A549 (cell line): ENCODE results near the gene PNMA1. TPM values are rescaled to one million over a fixed set of nuclear protein-coding genes. Genes with fewer than 3 reads are reported as not detected.

Source experiments
- ATAC-seq, 2 experiments: fragments of 200-7000 bp in 1 of 2; fragments of >200 bp in 1 of 2; cut with Nextera tagmentation in 1 of 2; cut with Tn5 transposase in 1 of 2; 3 replicates each; pipeline versions ENCODE4 v1.8.0 to v1.9.1; 2018 to 2020; ENCODE audit warnings: mild to moderate bottlenecking in 1 of 2, moderate library complexity in 1 of 2
- CTCF ChIA-PET: fragments of 300-600 bp; sonication (Branson Sonifier 250); formaldehyde crosslinking; extraction: SDS; loops from one replicate; lab custom pipeline; 2021; ENCODE audit warnings: antibody characterized with exemption, inconsistent platforms; lab: Yijun Ruan, JAX
- POLR2A ChIA-PET: fragments of 350-600 bp; formaldehyde crosslinking; extraction: SDS; loops from one replicate; lab custom pipeline; 2021; ENCODE audit warnings: antibody characterized with exemption, inconsistent platforms; lab: Yijun Ruan, JAX
- DNase-seq, 2 experiments: peaks; one replicate each; pipeline versions ENCODE4 v3.0.0 to v3.0.0-alpha.2; 2011 to 2016; ENCODE audit warnings: low read depth in 1 of 2, low spot score in 1 of 2
- FAIRE-seq: peaks from 2 replicates; lab custom pipeline; 2011; peaks lifted over from hg19 to GRCh38; lab: Jason Lieb, UNC
- H3K27ac ChIP-seq, 2 experiments: fragments of >200 bp; sonication (Bioruptor Twin); formaldehyde crosslinking; 3 replicates each; pipeline ENCODE4 v1.5.1; 2016 to 2017
- H3K4me1 ChIP-seq: fragments of >200 bp; sonication (Bioruptor Twin); formaldehyde crosslinking; 3 replicates; pipeline ENCODE4 v1.6.1; 2016
- H3K4me2 ChIP-seq: fragments of >200 bp; sonication (Bioruptor Twin); formaldehyde crosslinking; 3 replicates; pipeline ENCODE4 v1.6.1; 2016
- H3K4me3 ChIP-seq: fragments of >200 bp; sonication (Bioruptor Twin); formaldehyde crosslinking; 3 replicates; pipeline ENCODE4 v1.5.1; 2016
- H3K9me3 ChIP-seq: fragments of >200 bp; sonication (Bioruptor Twin); formaldehyde crosslinking; 3 replicates; pipeline ENCODE4 v1.6.1; 2016
- BCL3 ChIP-seq: fragments of >200 bp; sonication (Bioruptor Twin); formaldehyde crosslinking; IDR thresholded peaks from 3 replicates; pipeline ENCODE4 v1.6.1; 2016
- EP300 ChIP-seq, 2 experiments: fragments of >200 bp; sonication (Bioruptor Twin); formaldehyde crosslinking; IDR thresholded peaks; 2 replicates in 1 of 2; 3 replicates in 1 of 2; pipeline ENCODE4 v1.6.1; 2016 to 2017
- ESRRA ChIP-seq: fragments of 150-350 bp; IDR thresholded peaks from 2 replicates; pipeline ENCODE4 v1.6.1; 2014; ENCODE audit warnings: mild to moderate bottlenecking, low read length, borderline replicate concordance
- FOXS1 ChIP-seq: fragments of 250-450 bp; sonication (Bioruptor Pico); IDR thresholded peaks from 2 replicates; pipeline ENCODE4 v1.5.0; 2020; ENCODE audit warnings: mild to moderate bottlenecking, moderate library complexity
- MYC ChIP-seq: IDR thresholded peaks from 2 replicates; pipeline ENCODE4 v1.6.1; 2012; ENCODE audit warnings: mild to moderate bottlenecking, inconsistent platforms, low read length, improper control_type of control experiment, borderline replicate concordance
- NFE2L2 ChIP-seq: fragments of 150-350 bp; conservative IDR thresholded peaks from 2 replicates; pipeline ENCODE4 v1.6.1; 2014; ENCODE audit warnings: low read length
- NR3C1 ChIP-seq: fragments of >200 bp; sonication (Bioruptor Twin); formaldehyde crosslinking; IDR thresholded peaks from 3 replicates; pipeline ENCODE4 v1.6.1; 2017
- PHF8 ChIP-seq: fragments of 200-600 bp; sonication (generic); IDR thresholded peaks from 2 replicates; pipeline ENCODE4 v1.6.1; 2016; ENCODE audit warnings: low read depth, mild to moderate bottlenecking, antibody characterized with exemption, moderate library complexity, borderline replicate concordance
- POLR2A ChIP-seq: IDR thresholded peaks from 2 replicates; pipeline ENCODE4 v1.6.1; 2012; ENCODE audit warnings: mild to moderate bottlenecking, low read length
- REST ChIP-seq: fragments of 200-600 bp; sonication (generic); IDR thresholded peaks from 2 replicates; pipeline ENCODE4 v1.6.1; 2016; ENCODE audit warnings: antibody characterized with exemption, mild to moderate bottlenecking, moderate library complexity
- RNF2 ChIP-seq: fragments of 200-600 bp; sonication (generic); IDR thresholded peaks from 2 replicates; pipeline ENCODE4 v1.6.1; 2016; ENCODE audit warnings: low read depth, mild to moderate bottlenecking, antibody characterized with exemption, moderate library complexity, borderline replicate concordance
- TP53 ChIP-seq: fragments of 250-450 bp; sonication (Bioruptor Pico); IDR thresholded peaks from 2 replicates; pipeline ENCODE4 v1.5.0; 2021; ENCODE audit warnings: mild to moderate bottlenecking, moderate library complexity
- USF2 ChIP-seq: fragments of 450-650 bp; IDR thresholded peaks from 2 replicates; pipeline ENCODE4 v1.6.1; 2014; ENCODE audit warnings: antibody characterized with exemption
- ZSCAN20 ChIP-seq: fragments of 250-450 bp; sonication (Bioruptor Pico); IDR thresholded peaks from 2 replicates; pipeline ENCODE4 v1.8.0; 2022; ENCODE audit warnings: mild to moderate bottlenecking, moderate library complexity
- WGBS: methylation state at CpG from one replicate; pipeline ENCODE4 v1.1.6; 2017; ENCODE audit errors: missing lambda C conversion rate; 5-methylcytosine and 5-hydroxymethylcytosine counted together
- polyA plus RNA-seq, 4 experiments: library from polyadenylated mRNA; depleted of rRNA in 3 of 4; stranded (reverse); fragments of >200 nt; fragmentation: RNase III in 1 of 4; extraction: RNeasy Plus Mini Kit Qiagen cat#74134 plus additional on column Dnase treatment in 1 of 4; gene quantifications; 2 replicates in 3 of 4; 3 replicates in 1 of 4; pipeline ENCODE4 v1.2.3, GENCODE V29; 2011 to 2017
- TF ChIP-seq, protein P1 (sequence below): fragments of 150-350 bp; IDR thresholded peaks from 2 replicates; pipeline ENCODE4 v1.6.1; 2014; ENCODE audit warnings: low read depth, mild to moderate bottlenecking, low read length
- TF ChIP-seq, protein P2 (sequence below): IDR thresholded peaks from 2 replicates; pipeline ENCODE4 v1.6.1; 2012; ENCODE audit warnings: low read depth, borderline replicate concordance

Gene PNMA1
- polyA plus RNA-seq, 2 of the 4 experiments (the other 2 are of a cell fraction), result 21.2 to 47.3 TPM

DNA sequence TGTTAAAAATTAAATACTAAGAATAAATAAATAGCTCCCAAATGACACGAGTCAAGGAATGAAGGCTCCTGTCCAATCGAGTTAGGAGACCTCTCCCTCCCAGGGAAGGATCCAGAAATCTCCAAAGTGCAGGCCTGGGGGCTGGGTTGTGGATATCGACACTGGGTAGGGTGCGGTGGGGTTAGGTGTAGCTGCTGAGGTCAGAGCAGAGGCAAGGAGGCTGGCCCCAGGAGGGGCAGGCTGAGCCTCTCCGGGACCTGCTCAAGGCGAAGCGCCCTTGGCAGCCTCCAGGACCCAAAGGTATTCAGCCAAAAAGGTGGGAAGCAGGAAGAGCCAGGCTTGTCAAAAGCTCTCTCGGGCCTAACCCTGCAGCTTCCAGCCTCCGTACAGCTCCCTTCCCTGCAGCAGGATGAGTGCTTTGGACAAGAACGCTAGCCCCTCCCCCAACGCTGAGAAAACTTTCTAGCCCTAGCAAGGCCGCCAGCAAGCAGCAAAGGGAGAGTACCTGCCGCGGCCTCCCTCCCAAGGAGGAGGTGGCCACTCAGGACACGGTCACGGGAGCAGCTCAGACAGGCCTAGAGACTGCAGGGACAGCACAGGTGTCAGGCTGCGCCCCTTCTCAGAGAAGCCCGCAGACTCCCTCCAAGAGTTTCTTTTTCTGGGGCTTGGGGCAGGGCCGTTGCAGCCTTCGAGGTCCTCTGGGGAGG is 3.7 kb upstream of the PNMA1 start:
- peaks cover 7% of the 10 kb centered on the region; the same call in 2 of the 3 replicates for H3K4me1 ChIP-seq
- POLR2A ChIA-PET, result interaction anchor here (0.6 kb wide), 1 partner anchor 97 kb away, joined by 3 read pairs; no protein-coding TSS in a partner anchor
- 93% methylated on average over 14 of the region's 20 CpGs for WGBS
- CTCF ChIA-PET, result interaction anchor here (1.0 to 3.7 kb wide), 7 partner anchors 9 to 156 kb away, joined by 3 to 25 read pairs (median 4); no protein-coding TSS in a partner anchor
- ATAC-seq (no peak), FAIRE-seq (no peak), DNase-seq (no peak)
- TF ChIP-seq PHF8 (no peak), MYC (no peak), REST (no peak), FOXS1 (CRISPR knock-in tag) (no peak), ESRRA (no peak), NFE2L2 (no peak), POLR2A (no peak), TP53 (CRISPR knock-in tag) (no peak), ZSCAN20 (CRISPR knock-in tag) (no peak), EP300 (IDR thresholded peaks at IDR 0.05) (no peak)
- TF ChIP-seq, protein P1, sequence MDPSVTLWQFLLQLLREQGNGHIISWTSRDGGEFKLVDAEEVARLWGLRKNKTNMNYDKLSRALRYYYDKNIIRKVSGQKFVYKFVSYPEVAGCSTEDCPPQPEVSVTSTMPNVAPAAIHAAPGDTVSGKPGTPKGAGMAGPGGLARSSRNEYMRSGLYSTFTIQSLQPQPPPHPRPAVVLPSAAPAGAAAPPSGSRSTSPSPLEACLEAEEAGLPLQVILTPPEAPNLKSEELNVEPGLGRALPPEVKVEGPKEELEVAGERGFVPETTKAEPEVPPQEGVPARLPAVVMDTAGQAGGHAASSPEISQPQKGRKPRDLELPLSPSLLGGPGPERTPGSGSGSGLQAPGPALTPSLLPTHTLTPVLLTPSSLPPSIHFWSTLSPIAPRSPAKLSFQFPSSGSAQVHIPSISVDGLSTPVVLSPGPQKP, result no peak
- H3K27ac ChIP-seq, result no peak overlapping the region
- no peak overlapping the region for H3K4me2 ChIP-seq
- H3K9me3 ChIP-seq, result no peaks in the 10 kb centered on the region
- no peak overlapping the region for H3K4me3 ChIP-seq

- Histone ChIP-seq H3K4me2 (no peak overlapping the region), H3K9me3 (no peaks in the 10 kb centered on the region), H3K4me1 (peaks cover 7% of the 10 kb centered on the region; the same call in 2 of the 3 replicates), H3K4me3 (no peak overlapping the region), H3K27ac (no peak overlapping the region)
- ATAC-seq (no peak), FAIRE-seq (no peak), DNase-seq (no peak)
- TF ChIP-seq, protein P2, sequence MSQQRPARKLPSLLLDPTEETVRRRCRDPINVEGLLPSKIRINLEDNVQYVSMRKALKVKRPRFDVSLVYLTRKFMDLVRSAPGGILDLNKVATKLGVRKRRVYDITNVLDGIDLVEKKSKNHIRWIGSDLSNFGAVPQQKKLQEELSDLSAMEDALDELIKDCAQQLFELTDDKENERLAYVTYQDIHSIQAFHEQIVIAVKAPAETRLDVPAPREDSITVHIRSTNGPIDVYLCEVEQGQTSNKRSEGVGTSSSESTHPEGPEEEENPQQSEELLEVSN, result no peak
- no peak for TF ChIP-seq POLR2A
- TF ChIP-seq TP53 (CRISPR knock-in tag), result no peak
- no peak for TF ChIP-seq BCL3
- TF ChIP-seq NR3C1, result no peak
- no peak for TF ChIP-seq PHF8
- 93% methylated on average over 3 of the region's 3 CpGs for WGBS
- CTCF ChIA-PET, result interaction anchor here (0.7 to 3.7 kb wide), 8 partner anchors 10 to 156 kb away, joined by 3 to 25 read pairs (median 4); a partner anchor contains a TSS
- POLR2A ChIA-PET, result interaction anchor here (0.7 kb wide), 1 partner anchor 82 kb away, joined by 5 read pairs; no protein-coding TSS in a partner anchor
Measured at GRCh38 chr14:73717266-73717665, 3.1 kb upstream of the PNMA1 start.

DNA sequence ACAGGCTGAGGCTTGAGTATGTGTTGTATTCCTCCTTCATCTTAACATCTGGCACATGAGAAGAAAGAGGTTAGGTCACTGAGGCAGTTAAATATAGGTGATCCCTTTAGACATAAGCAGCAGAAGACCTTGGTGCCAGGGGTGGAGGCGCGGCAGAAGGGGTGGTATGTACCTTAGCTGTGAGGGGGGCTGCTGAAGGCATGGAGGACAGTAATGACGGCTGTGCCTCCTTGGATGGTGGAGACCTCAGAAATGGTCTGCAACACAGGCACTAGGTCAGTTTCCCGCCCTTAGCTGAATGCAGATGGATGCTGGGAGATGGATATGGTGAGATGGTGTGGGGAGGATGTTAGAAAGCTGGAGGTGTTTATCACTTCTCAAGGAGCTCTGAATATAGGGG is 1.5 kb upstream of the PNMA1 start:
- Histone ChIP-seq H3K9me3 (no peaks in the 10 kb centered on the region), H3K4me2 (no peak overlapping the region), H3K4me3 (no peak overlapping the region), H3K4me1 (peaks cover 19% of the 10 kb centered on the region), H3K27ac (no peak overlapping the region)
- CTCF ChIA-PET, result interaction anchor here (0.6 to 3.7 kb wide), 4 partner anchors 10 to 110 kb away, joined by 3 to 25 read pairs (median 5); no protein-coding TSS in a partner anchor
- DNase-seq, result no peak
- no peak for FAIRE-seq
- POLR2A ChIA-PET, result no interaction called here
- no peak for TF ChIP-seq RNF2
- TF ChIP-seq MYC, result no peak
- TF ChIP-seq USF2, result no peak
- no peak for TF ChIP-seq NR3C1
- no peak for ATAC-seq
- 92% methylated on average over 4 of the region's 4 CpGs for WGBS
